BE2C (cell line): ENCODE results near the gene COG6.

Experiments
- DNase-seq: peaks from one replicate; pipeline ENCODE4 v3.0.0-alpha.2; 2020
- H3K27me3 ChIP-seq: fragments of 250-450 bp; sonication (Bioruptor Pico); 2 replicates; pipeline ENCODE4 v1.5.1; 2020; ENCODE audit warnings: mild to moderate bottlenecking
- H3K36me3 ChIP-seq: fragments of 250-450 bp; sonication (Bioruptor Pico); 2 replicates; pipeline ENCODE4 v1.5.1; 2020; ENCODE audit warnings: mild to moderate bottlenecking
- H3K4me1 ChIP-seq: fragments of 250-450 bp; sonication (Bioruptor Pico); 2 replicates; pipeline ENCODE4 v1.5.1; 2020
- H3K4me3 ChIP-seq: 2 replicates; pipeline ENCODE4 v1.5.1; 2011; ENCODE audit warnings: low read depth, low read length
- H3K9me3 ChIP-seq: fragments of 250-450 bp; sonication (Bioruptor Pico); 2 replicates; pipeline ENCODE4 v1.5.1; 2020
- CTCF ChIP-seq: IDR thresholded peaks from 2 replicates; pipeline ENCODE4 v1.5.1; 2012; ENCODE audit warnings: mild to moderate bottlenecking, low read depth, low read length

The COG6 gene

DNA sequence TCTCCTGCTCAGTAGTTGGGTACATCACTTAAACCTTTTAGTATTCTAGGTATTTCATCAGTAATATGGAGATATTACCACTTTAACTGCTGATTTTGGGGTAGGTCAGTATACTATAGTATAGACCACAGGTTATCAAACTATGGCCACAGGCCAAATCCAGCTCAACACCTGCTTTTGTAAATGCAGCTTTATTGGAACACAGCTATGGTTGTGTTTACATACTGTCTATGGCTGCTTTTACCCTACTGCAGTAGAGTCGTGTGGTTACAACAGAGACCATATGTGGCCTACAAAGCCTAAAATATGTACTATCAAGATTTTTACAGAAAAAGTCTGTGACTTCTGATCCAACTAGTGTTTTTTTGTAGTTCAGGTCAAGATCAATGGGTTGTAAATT, 10.3 kb downstream of the COG6 start:
- no peaks in the 10 kb centered on the region for H3K9me3 ChIP-seq
- no peaks in the 10 kb centered on the region for H3K27me3 ChIP-seq
- H3K4me3 ChIP-seq = no peak overlapping the region
- DNase-seq = no peak
- no peaks in the 10 kb centered on the region; the same call in 1 of the 2 replicates for H3K36me3 ChIP-seq
- peaks cover 11% of the 10 kb centered on the region for H3K4me1 ChIP-seq
- no peak for TF ChIP-seq CTCF

DNA sequence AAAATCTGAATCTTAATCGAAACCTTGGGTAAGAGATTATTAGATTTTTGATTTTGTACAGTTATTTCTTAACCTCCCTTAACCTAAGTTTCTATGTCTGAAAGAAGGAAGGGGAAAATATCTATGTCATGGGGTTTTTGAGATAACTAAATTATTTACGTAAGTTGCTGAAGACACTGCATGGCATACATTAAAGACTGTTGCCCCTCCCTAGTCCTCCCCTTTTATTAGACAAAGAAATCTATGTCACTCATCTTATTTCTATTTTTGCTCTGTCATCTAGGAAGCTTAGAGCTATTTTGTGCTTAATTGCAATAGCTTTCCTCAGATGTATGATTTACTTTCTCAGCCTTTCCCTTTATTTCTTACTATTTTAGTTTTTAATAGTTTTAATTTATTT, 15.0 kb downstream of the COG6 start:
- Histone ChIP-seq H3K4me1 (peaks cover 11% of the 10 kb centered on the region), H3K36me3 (no peaks in the 10 kb centered on the region; the same call in 1 of the 2 replicates), H3K27me3 (no peaks in the 10 kb centered on the region), H3K4me3 (no peak overlapping the region), H3K9me3 (no peaks in the 10 kb centered on the region)
- DNase-seq = no peak
- TF ChIP-seq CTCF = no peak

DNA sequence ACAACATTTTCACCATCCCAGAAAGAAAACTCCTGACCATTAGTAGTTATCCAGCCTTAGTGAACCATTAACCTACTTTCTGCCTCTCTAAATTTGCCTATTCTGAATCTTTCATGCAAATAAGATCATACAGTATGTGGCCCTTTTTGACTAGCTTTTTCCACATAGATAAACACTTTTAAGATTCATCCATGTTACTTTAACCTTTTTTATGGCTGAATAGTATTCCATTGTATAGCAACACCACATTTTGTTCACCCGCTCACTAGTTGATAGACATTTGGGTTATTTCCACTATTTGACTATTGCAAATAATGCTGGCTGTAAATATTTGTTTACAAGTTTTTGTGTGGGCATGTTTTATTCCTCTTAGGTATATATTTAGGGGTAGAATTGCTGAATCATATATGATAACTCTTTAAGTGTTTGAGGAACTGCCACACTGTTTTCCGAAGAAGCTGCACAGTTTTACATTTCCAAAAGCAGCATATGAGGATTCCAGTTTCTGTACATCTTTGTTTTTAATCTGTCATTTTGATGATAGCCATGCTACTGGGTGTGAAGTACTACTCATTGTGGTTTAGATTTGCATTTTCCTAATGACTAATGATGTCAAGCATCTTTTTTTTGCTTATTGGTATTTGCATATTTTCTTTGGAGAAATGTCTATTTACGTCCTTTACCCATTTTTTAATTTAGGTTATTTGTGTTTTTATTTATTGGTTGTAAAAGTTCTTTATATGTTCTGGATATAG, 17.1 kb downstream of the COG6 start:
- Histone ChIP-seq H3K9me3 (no peaks in the 10 kb centered on the region), H3K36me3 (no peaks in the 10 kb centered on the region; the same call in 1 of the 2 replicates), H3K27me3 (no peaks in the 10 kb centered on the region), H3K4me1 (peaks cover 11% of the 10 kb centered on the region), H3K4me3 (no peak overlapping the region)
- DNase-seq = no peak
- no peak for TF ChIP-seq CTCF

- no peaks in the 10 kb centered on the region; the same call in 1 of the 2 replicates for H3K4me1 ChIP-seq
- no peaks in the 10 kb centered on the region for H3K9me3 ChIP-seq
- H3K4me3 ChIP-seq = no peak overlapping the region
- TF ChIP-seq CTCF = no peak
- DNase-seq = no peak
- no peaks in the 10 kb centered on the region for H3K27me3 ChIP-seq
- H3K36me3 ChIP-seq = no peaks in the 10 kb centered on the region
These were observed 20.4 kb downstream of the COG6 start for GRCh38 chr13:39675904-39676303.

GRCh38 chr13:39676315-39676876, 20.9 kb downstream of the COG6 start:
- H3K4me3 ChIP-seq = no peak overlapping the region
- no peaks in the 10 kb centered on the region for H3K36me3 ChIP-seq
- H3K27me3 ChIP-seq = no peaks in the 10 kb centered on the region
- peak; percentile 42 for TF ChIP-seq CTCF
- DNase-seq = peak; percentile 33
- H3K4me1 ChIP-seq = no peaks in the 10 kb centered on the region; the same call in 1 of the 2 replicates
- H3K9me3 ChIP-seq = no peaks in the 10 kb centered on the region

- TF ChIP-seq CTCF = no peak
- no peaks in the 10 kb centered on the region for H3K9me3 ChIP-seq
- DNase-seq = no peak
- H3K4me3 ChIP-seq = no peak overlapping the region
- no peaks in the 10 kb centered on the region for H3K36me3 ChIP-seq
- no peaks in the 10 kb centered on the region for H3K27me3 ChIP-seq
- no peaks in the 10 kb centered on the region for H3K4me1 ChIP-seq
These were observed 26.8 kb downstream of the COG6 start for GRCh38 chr13:39682310-39682709.
